ENCODE measurements around the gene ZBTB20.

Gene ZBTB20

DNA sequence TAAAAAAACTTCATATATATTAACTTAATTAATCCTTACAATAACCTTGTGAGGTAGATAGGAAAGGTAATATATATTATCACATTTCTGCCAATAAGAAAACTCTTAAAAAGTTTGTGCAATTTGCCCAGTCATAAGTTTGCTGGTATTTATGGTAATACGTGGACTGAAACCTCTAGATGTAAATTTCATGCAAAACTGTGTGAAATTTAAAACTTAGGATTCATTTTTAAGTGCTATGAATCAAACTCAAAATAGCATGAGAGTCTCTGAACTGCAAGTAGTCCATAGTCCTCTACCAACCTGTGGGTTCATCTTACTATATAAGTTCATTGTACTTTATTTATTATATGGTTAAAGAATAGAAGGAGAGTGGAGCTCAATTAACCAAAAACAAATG is 56.4 kb downstream of the ZBTB20 start:
- TF ChIP-seq, protein P1, sequence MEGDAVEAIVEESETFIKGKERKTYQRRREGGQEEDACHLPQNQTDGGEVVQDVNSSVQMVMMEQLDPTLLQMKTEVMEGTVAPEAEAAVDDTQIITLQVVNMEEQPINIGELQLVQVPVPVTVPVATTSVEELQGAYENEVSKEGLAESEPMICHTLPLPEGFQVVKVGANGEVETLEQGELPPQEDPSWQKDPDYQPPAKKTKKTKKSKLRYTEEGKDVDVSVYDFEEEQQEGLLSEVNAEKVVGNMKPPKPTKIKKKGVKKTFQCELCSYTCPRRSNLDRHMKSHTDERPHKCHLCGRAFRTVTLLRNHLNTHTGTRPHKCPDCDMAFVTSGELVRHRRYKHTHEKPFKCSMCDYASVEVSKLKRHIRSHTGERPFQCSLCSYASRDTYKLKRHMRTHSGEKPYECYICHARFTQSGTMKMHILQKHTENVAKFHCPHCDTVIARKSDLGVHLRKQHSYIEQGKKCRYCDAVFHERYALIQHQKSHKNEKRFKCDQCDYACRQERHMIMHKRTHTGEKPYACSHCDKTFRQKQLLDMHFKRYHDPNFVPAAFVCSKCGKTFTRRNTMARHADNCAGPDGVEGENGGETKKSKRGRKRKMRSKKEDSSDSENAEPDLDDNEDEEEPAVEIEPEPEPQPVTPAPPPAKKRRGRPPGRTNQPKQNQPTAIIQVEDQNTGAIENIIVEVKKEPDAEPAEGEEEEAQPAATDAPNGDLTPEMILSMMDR (conservative IDR thresholded peaks at IDR 0.05; ENCODE audit: low read depth), result no peak
- ChIA-PET CTCF (no interaction called here), POLR2A (ENCODE audit: low non-redundant PET) (no interaction called here)
- H3K27ac ChIP-seq, result no peak overlapping the region
- no peak for DNase-seq (ENCODE audit: low spot score)

DNA sequence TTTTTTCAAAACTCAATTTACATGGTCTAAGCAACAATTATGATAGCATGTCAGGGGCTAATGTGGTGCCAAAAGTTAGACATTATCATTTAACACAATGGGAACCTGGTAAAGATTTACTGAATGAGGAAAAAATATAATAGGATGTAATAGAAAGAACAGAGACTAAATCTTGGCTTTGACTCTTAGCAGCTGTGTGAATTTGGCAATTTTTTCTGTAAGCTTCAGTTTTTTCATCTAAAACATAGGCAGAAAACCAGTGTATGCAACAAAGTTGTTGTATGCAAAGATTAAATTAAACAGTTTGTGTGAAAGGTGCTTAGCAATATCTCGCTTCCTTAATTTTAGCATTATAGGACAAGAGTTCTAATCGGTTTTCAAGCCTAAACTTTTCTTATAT is 57.6 kb downstream of the ZBTB20 start:
- POLR2A ChIA-PET (ENCODE audit: low non-redundant PET), result no interaction called here
- CTCF ChIA-PET, result interaction anchor here (0.6 kb wide), 1 partner anchor 79 kb away, joined by 3 read pairs; no protein-coding TSS in a partner anchor
- DNase-seq (ENCODE audit: low spot score), result no peak
- no peak overlapping the region for H3K27ac ChIP-seq
- TF ChIP-seq, protein P1 (conservative IDR thresholded peaks at IDR 0.05; ENCODE audit: low read depth), result no peak

DNA sequence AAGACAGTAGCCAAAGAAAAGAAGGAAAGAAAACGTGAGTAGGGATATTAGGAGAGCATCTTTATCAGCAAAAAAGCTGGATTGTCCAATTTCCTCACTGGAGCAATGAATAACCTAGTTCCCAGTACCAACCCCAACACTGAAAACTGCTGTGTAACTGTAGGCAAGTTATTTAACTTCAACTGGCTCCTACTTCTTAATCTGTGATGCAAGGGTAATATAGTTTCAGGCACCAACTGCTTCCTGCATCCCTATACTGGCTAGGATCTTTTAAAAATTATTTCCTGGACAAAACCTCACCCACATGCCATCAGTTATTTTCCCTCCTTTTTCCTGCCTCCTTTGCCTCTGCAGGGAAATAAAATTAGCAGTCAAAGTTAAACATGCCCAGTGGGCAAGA is 59.6 kb downstream of the ZBTB20 start:
- ChIA-PET CTCF (no interaction called here), POLR2A (ENCODE audit: low non-redundant PET) (no interaction called here)
- DNase-seq (ENCODE audit: low spot score), result no peak
- no peak overlapping the region for H3K27ac ChIP-seq
- TF ChIP-seq, protein P1 (conservative IDR thresholded peaks at IDR 0.05; ENCODE audit: low read depth), result no peak

DNA sequence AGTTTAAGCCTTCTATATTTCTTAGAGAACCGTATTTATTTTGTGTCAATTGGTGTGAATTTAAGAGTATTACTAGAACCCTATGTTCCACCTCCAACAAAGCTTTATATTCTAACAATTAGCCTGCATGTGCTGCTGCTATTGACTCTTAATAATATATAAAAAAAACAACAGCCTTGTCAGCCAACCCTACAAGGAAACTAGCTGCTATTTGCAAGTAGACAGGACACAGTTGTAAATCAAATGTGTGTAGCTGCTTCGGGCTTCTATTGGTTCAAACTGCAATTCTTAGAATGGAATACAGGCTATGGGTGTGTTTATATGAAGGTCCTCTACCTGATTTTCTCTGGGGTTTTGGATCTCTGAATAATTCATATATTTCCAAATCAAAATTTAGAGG is 60.7 kb downstream of the ZBTB20 start:
- ChIA-PET POLR2A (ENCODE audit: low non-redundant PET) (no interaction called here), CTCF (interaction anchor here (0.6 kb wide), 1 partner anchor 605 kb away, joined by 3 read pairs; no protein-coding TSS in a partner anchor)
- DNase-seq (ENCODE audit: low spot score), result no peak
- TF ChIP-seq, protein P1 (conservative IDR thresholded peaks at IDR 0.05; ENCODE audit: low read depth), result no peak
- H3K27ac ChIP-seq, result no peak overlapping the region

DNA sequence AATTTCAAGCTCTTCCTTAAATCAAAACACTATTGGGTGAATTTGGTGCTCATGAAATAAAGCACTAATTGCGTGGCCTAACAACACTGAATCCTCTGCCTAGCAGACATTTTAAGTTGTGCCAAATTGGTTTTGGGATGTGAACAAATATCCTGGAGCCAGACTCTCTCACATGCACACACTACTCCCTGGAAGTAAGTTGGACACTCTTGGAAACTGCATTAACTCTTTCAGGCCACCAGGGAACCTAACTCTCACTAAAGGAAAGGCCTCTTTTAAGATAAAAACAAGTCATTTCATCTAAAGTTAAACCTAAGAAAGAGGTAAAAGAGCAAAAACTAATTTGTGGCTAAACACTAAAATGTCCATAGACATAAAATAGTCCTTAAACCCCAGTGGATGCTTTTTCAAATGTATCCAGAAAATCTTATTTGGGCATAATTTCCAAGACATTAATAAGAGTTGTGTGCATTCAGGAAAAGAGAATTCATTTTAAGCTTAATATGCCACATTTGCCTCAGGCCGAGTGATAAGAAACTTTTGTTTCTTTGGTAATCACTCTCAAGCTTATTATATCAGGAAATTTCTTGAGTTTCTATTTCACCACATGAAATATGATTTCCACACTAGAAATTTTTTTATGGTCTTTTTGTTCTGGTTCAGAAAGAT is 61.8 kb downstream of the ZBTB20 start:
- ChIA-PET POLR2A (ENCODE audit: low non-redundant PET) (no interaction called here), CTCF (interaction anchor here (0.6 kb wide), 1 partner anchor 537 kb away, joined by 3 read pairs; no protein-coding TSS in a partner anchor)
- TF ChIP-seq, protein P1 (conservative IDR thresholded peaks at IDR 0.05; ENCODE audit: low read depth), result no peak
- H3K27ac ChIP-seq, result no peak overlapping the region
- no peak for DNase-seq (ENCODE audit: low spot score)

DNA sequence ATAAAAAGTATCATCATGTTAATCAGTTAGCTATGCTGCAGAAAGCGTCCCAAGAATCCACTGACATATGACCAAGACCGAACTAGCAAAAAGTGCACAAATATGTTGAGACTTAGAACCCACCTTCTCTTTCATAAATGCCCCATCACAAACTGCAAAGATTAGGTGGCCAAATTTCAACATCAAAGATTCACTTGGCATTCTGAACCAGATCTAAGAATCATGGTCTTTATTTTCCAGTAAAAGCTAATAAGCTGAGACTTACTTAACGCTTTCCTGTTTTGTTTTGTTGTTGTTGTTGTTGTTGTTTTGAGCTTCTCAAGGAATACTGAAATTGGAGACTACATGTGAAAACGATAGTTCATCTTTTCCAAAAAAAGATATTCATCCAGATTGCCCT is 62.4 kb downstream of the ZBTB20 start:
- TF ChIP-seq, protein P1 (conservative IDR thresholded peaks at IDR 0.05; ENCODE audit: low read depth), result no peak
- ChIA-PET CTCF (interaction anchor here (0.6 to 0.7 kb wide), 2 partner anchors 17 to 536 kb away, joined by 3 read pairs; no protein-coding TSS in a partner anchor), POLR2A (ENCODE audit: low non-redundant PET) (no interaction called here)
- DNase-seq (ENCODE audit: low spot score), result no peak
- H3K27ac ChIP-seq, result no peak overlapping the region

All from RWPE1 (cell line).